Spleen (tissue), 11 donors: ENCODE measurements around the gene TMEM218. TPM values are rescaled to one million over a fixed set of nuclear protein-coding genes. Genes with fewer than 3 reads are reported as not detected.

Experiments
- DNase-seq: peaks from one replicate; pipeline ENCODE4 v3.0.0-alpha.2; 2020
- H3K27ac ChIP-seq, 8 donors: fragments of 200-600 bp; sonication (generic) in 7 of 8; 1 replicate in 4 of 8; 2 replicates in 4 of 8; pipeline versions ENCODE4 v1.5.0 to v1.8.0; 2016 to 2021; ENCODE audit warnings: inconsistent platforms in 4 of 8, mild to moderate bottlenecking in 4 of 8, moderate library complexity in 1 of 8
- H3K27me3 ChIP-seq, 7 donors: fragments of 200-600 bp; sonication (generic) in 6 of 7; replicated peaks in 1 of 7; 1 replicate in 4 of 7; 2 replicates in 3 of 7; pipeline versions ENCODE4 v1.5.0 to v1.8.0; 2016 to 2021; ENCODE audit warnings: inconsistent platforms in 3 of 7, mild to moderate bottlenecking in 1 of 7
- H3K36me3 ChIP-seq, 6 donors: fragments of 200-600 bp; sonication (generic) in 5 of 6; 1 replicate in 4 of 6; 2 replicates in 2 of 6; pipeline versions ENCODE4 v1.5.0 to v1.8.0; 2016 to 2021; ENCODE audit warnings: inconsistent platforms in 2 of 6
- H3K4me1 ChIP-seq, 6 donors: fragments of 200-600 bp; sonication (generic) in 5 of 6; 1 replicate in 3 of 6; 2 replicates in 3 of 6; pipeline versions ENCODE4 v1.5.0 to v1.8.0; 2016 to 2021; ENCODE audit warnings: inconsistent platforms in 3 of 6
- H3K4me3 ChIP-seq, 8 donors: fragments of 200-600 bp; sonication (generic) in 7 of 8; 1 replicate in 4 of 8; 2 replicates in 4 of 8; pipeline versions ENCODE4 v1.5.0 to v1.8.0; 2016 to 2021; ENCODE audit warnings: inconsistent platforms in 4 of 8, mild to moderate bottlenecking in 4 of 8, moderate library complexity in 2 of 8
- H3K9me3 ChIP-seq, 8 donors: fragments of 200-600 bp; sonication (generic) in 7 of 8; 1 replicate in 4 of 8; 2 replicates in 4 of 8; pipeline versions ENCODE4 v1.5.0 to v1.8.0; 2016 to 2021; ENCODE audit warnings: inconsistent platforms in 4 of 8
- CTCF ChIP-seq, 11 experiments: fragments of 200-600 bp in 7 of 11; fragments of 450-650 bp in 4 of 11; sonication (generic) in 4 of 11; IDR thresholded peaks in 8 of 11; conservative IDR thresholded peaks in 3 of 11; 1 replicate in 7 of 11; 2 replicates in 4 of 11; pipeline versions ENCODE4 v1.4.0 to v1.8.0; 2016 to 2021; ENCODE audit warnings: antibody characterized with exemption in 11 of 11, inconsistent platforms in 4 of 11, mild to moderate bottlenecking in 1 of 11
- POLR2A ChIP-seq, 3 donors: fragments of 450-650 bp; IDR thresholded peaks; one replicate each; pipeline ENCODE4 v1.5.1; 2017; ENCODE audit warnings: antibody characterized with exemption in 3 of 3, mild to moderate bottlenecking in 1 of 3
- POLR2AphosphoS5 ChIP-seq, 3 donors: sonication (generic); formaldehyde crosslinking; IDR thresholded peaks; one replicate each; pipeline ENCODE4 v1.5.1; 2017; ENCODE audit warnings: antibody characterized with exemption in 3 of 3
- WGBS, 5 donors: extraction: QIAGEN DNeasy Blood & Tissue Kit in 3 of 5; methylation state at CpG; one replicate each; pipeline versions ENCODE4 v1.1.5 to v1.1.7; 2013 to 2018; 5-methylcytosine and 5-hydroxymethylcytosine counted together
- intact Hi-C: fragments of 100-400 bp; cut with DNase I; formaldehyde crosslinking; loops from one replicate; pipeline ENCODE4 v1.15.0; 2023; ENCODE audit warnings: low total_unique reads
- polyA plus RNA-seq, 3 donors: library from polyadenylated mRNA; stranded (reverse); fragments of 200-250 nt; gene quantifications; one replicate each; pipeline ENCODE4 v1.2.1, GENCODE V29; 2013
- total RNA-seq, 7 donors: library from RNA; depleted of rRNA in 3 of 7; stranded (reverse); fragments of >200 nt in 3 of 7; fragmentation: NEBNext Ultra II Directional in 4 of 7; extraction: Animal tissue kit (Norgen Biotek cat#: 25700) in 4 of 7; gene quantifications; one replicate each; pipeline versions ENCODE4 v1.1.0 to v1.2.1, GENCODE V29; 2016 to 2021
- donor health status: healthy with polysubstance abuse.
- donor health status: DM: no; HTN: no; CAD: no; lungs with moderate emphysema.
- donor health status: DM: no; HTN: no; CAD: no.
- donor health status: Bipolar disorder and iron deficiency.
- donor health status: healthy.
- donor health status: DM: no; HTN: no; CAD: no.
- donor health status: DM: yes; HTN: yes; CAD: no.

Gene TMEM218
- total and polyA plus RNA-seq, 10 donors = 12.0 to 34.7 (median 20.7) TPM

- H3K4me1 ChIP-seq = peaks cover 0 to 30% (median 1%) of the 10 kb centered on the region in 6 donors
- intact Hi-C loops = no loop called here
- DNase-seq = no peak
- H3K36me3 ChIP-seq = peaks cover 0 to 83% (median 0%) of the 10 kb centered on the region in 6 donors
- WGBS, 5 donors = 75 to 93% (median 80%) methylated on average over 1 to 14 of the region's 14 CpGs
- H3K4me3 ChIP-seq = no peak overlapping the region
- H3K27ac ChIP-seq = no peak overlapping the region
- no peaks in the 10 kb centered on the region for H3K9me3 ChIP-seq
- peaks cover 0 to 3% (median 0%) of the 10 kb centered on the region in 7 donors for H3K27me3 ChIP-seq
- TF ChIP-seq POLR2AphosphoS5 (IDR thresholded peaks at IDR 0.05) (no peak), POLR2A (IDR thresholded peaks at IDR 0.05) (no peak), CTCF (IDR thresholded peaks at IDR 0.05 in 8 of 11, conservative IDR thresholded peaks at IDR 0.05 in 3 of 11) (no peak)
Observed at GRCh38 chr11:125081098-125081798, 30.2 kb downstream of the TMEM218 start.

DNA sequence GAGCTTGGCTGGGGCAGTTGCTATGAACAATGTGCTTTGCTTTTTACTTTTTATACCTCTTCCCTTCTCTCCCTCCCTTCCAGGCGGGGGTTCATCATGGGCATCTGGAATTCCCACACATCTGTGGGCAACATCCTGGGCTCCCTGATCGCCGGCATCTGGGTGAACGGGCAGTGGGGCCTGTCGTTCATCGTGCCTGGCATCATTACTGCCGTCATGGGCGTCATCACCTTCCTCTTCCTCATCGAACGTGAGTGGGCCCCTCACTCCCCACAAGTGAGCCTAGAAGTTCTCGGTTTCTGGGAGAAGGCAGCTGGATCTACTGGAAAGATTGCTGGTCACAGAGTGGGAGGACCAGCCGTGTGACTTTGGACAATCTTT lies 30.9 kb downstream of the TMEM218 start:
- Histone ChIP-seq H3K4me1 (peaks cover 0 to 38% (median 6%) of the 10 kb centered on the region in 6 donors), H3K9me3 (no peaks in the 10 kb centered on the region), H3K27ac (no peak overlapping the region), H3K27me3 (peaks cover 0 to 3% (median 0%) of the 10 kb centered on the region in 7 donors), H3K4me3 (no peak overlapping the region), H3K36me3 (peaks cover 0 to 77% (median 0%) of the 10 kb centered on the region in 6 donors)
- intact Hi-C loops = no loop called here
- DNase-seq = no peak
- TF ChIP-seq POLR2A (IDR thresholded peaks at IDR 0.05) (no peak), CTCF (IDR thresholded peaks at IDR 0.05 in 8 of 11, conservative IDR thresholded peaks at IDR 0.05 in 3 of 11) (no peak), POLR2AphosphoS5 (IDR thresholded peaks at IDR 0.05) (no peak)
- 83 to 91% (median 86%) methylated on average over 12 of the region's 12 CpGs for WGBS, 5 donors

GRCh38 chr11:125079878-125080530 lies 31.4 kb downstream of the TMEM218 start:
- peaks cover 0 to 72% (median 0%) of the 10 kb centered on the region in 6 donors for H3K36me3 ChIP-seq
- H3K27me3 ChIP-seq = peaks cover 0 to 3% (median 0%) of the 10 kb centered on the region in 7 donors
- WGBS, 5 donors = 90 to 95% (median 91%) methylated on average over 11 to 12 of the region's 12 CpGs
- TF ChIP-seq CTCF (IDR thresholded peaks at IDR 0.05 in 8 of 11, conservative IDR thresholded peaks at IDR 0.05 in 3 of 11) (no peak), POLR2AphosphoS5 (IDR thresholded peaks at IDR 0.05) (no peak), POLR2A (IDR thresholded peaks at IDR 0.05) (no peak)
- DNase-seq = no peak
- intact Hi-C loops = no loop called here
- no peak overlapping the region for H3K27ac ChIP-seq
- H3K9me3 ChIP-seq = no peaks in the 10 kb centered on the region
- H3K4me3 ChIP-seq = no peak overlapping the region
- peaks cover 0 to 43% (median 11%) of the 10 kb centered on the region in 6 donors for H3K4me1 ChIP-seq
